Spleen (tissue), 11 donors: ENCODE results near the gene RNASE7. TPM values are rescaled to one million over a fixed set of nuclear protein-coding genes. Genes with fewer than 3 reads are reported as not detected.
A peak's percentile ranks its signal among the peaks of the same experiment; 100 is the strongest.

Experiments used
- DNase-seq: peaks from one replicate; pipeline ENCODE4 v3.0.0-alpha.2; 2020
- H3K27ac ChIP-seq, 8 donors: fragments of 200-600 bp; sonication (generic) in 7 of 8; 1 replicate in 4 of 8; 2 replicates in 4 of 8; pipeline versions ENCODE4 v1.5.0 to v1.8.0; 2016 to 2021; ENCODE audit warnings: inconsistent platforms in 4 of 8, mild to moderate bottlenecking in 4 of 8, moderate library complexity in 1 of 8
- H3K27me3 ChIP-seq, 7 donors: fragments of 200-600 bp; sonication (generic) in 6 of 7; replicated peaks in 1 of 7; 1 replicate in 4 of 7; 2 replicates in 3 of 7; pipeline versions ENCODE4 v1.5.0 to v1.8.0; 2016 to 2021; ENCODE audit warnings: inconsistent platforms in 3 of 7, mild to moderate bottlenecking in 1 of 7
- H3K36me3 ChIP-seq, 6 donors: fragments of 200-600 bp; sonication (generic) in 5 of 6; 1 replicate in 4 of 6; 2 replicates in 2 of 6; pipeline versions ENCODE4 v1.5.0 to v1.8.0; 2016 to 2021; ENCODE audit warnings: inconsistent platforms in 2 of 6
- H3K4me1 ChIP-seq, 6 donors: fragments of 200-600 bp; sonication (generic) in 5 of 6; 1 replicate in 3 of 6; 2 replicates in 3 of 6; pipeline versions ENCODE4 v1.5.0 to v1.8.0; 2016 to 2021; ENCODE audit warnings: inconsistent platforms in 3 of 6
- H3K4me3 ChIP-seq, 8 donors: fragments of 200-600 bp; sonication (generic) in 7 of 8; 1 replicate in 4 of 8; 2 replicates in 4 of 8; pipeline versions ENCODE4 v1.5.0 to v1.8.0; 2016 to 2021; ENCODE audit warnings: inconsistent platforms in 4 of 8, mild to moderate bottlenecking in 4 of 8, moderate library complexity in 2 of 8
- H3K9me3 ChIP-seq, 8 donors: fragments of 200-600 bp; sonication (generic) in 7 of 8; 1 replicate in 4 of 8; 2 replicates in 4 of 8; pipeline versions ENCODE4 v1.5.0 to v1.8.0; 2016 to 2021; ENCODE audit warnings: inconsistent platforms in 4 of 8
- POLR2A ChIP-seq, 3 donors: fragments of 450-650 bp; IDR thresholded peaks; one replicate each; pipeline ENCODE4 v1.5.1; 2017; ENCODE audit warnings: antibody characterized with exemption in 3 of 3, mild to moderate bottlenecking in 1 of 3
- POLR2AphosphoS5 ChIP-seq, 3 donors: sonication (generic); formaldehyde crosslinking; IDR thresholded peaks; one replicate each; pipeline ENCODE4 v1.5.1; 2017; ENCODE audit warnings: antibody characterized with exemption in 3 of 3
- WGBS, 5 donors: extraction: QIAGEN DNeasy Blood & Tissue Kit in 3 of 5; methylation state at CpG; one replicate each; pipeline versions ENCODE4 v1.1.5 to v1.1.7; 2013 to 2018; 5-methylcytosine and 5-hydroxymethylcytosine counted together
- intact Hi-C: fragments of 100-400 bp; cut with DNase I; formaldehyde crosslinking; loops from one replicate; pipeline ENCODE4 v1.15.0; 2023; ENCODE audit warnings: low total_unique reads
- polyA plus RNA-seq, 3 donors: library from polyadenylated mRNA; stranded (reverse); fragments of 200-250 nt; gene quantifications; one replicate each; pipeline ENCODE4 v1.2.1, GENCODE V29; 2013
- total RNA-seq, 7 donors: library from RNA; depleted of rRNA in 3 of 7; stranded (reverse); fragments of >200 nt in 3 of 7; fragmentation: NEBNext Ultra II Directional in 4 of 7; extraction: Animal tissue kit (Norgen Biotek cat#: 25700) in 4 of 7; gene quantifications; one replicate each; pipeline versions ENCODE4 v1.1.0 to v1.2.1, GENCODE V29; 2016 to 2021
- TF ChIP-seq, protein P1 (sequence below), 11 experiments: fragments of 200-600 bp in 7 of 11; fragments of 450-650 bp in 4 of 11; sonication (generic) in 4 of 11; IDR thresholded peaks in 8 of 11; conservative IDR thresholded peaks in 3 of 11; 1 replicate in 7 of 11; 2 replicates in 4 of 11; pipeline versions ENCODE4 v1.4.0 to v1.8.0; 2016 to 2021; ENCODE audit warnings: antibody characterized with exemption in 11 of 11, inconsistent platforms in 4 of 11, mild to moderate bottlenecking in 1 of 11
- donor health status: healthy with polysubstance abuse.
- donor health status: DM: no; HTN: no; CAD: no; lungs with moderate emphysema.
- donor health status: DM: no; HTN: no; CAD: no.
- donor health status: Bipolar disorder and iron deficiency.
- donor health status: healthy.
- donor health status: DM: no; HTN: no; CAD: no.
- donor health status: DM: yes; HTN: yes; CAD: no.

Gene RNASE7
- total and polyA plus RNA-seq, 10 donors = not detected

- TF ChIP-seq POLR2AphosphoS5 (IDR thresholded peaks at IDR 0.05) = peak in 1 of 3 donors; percentile 37
- no peak for TF ChIP-seq POLR2A (IDR thresholded peaks at IDR 0.05)
- TF ChIP-seq, protein P1, sequence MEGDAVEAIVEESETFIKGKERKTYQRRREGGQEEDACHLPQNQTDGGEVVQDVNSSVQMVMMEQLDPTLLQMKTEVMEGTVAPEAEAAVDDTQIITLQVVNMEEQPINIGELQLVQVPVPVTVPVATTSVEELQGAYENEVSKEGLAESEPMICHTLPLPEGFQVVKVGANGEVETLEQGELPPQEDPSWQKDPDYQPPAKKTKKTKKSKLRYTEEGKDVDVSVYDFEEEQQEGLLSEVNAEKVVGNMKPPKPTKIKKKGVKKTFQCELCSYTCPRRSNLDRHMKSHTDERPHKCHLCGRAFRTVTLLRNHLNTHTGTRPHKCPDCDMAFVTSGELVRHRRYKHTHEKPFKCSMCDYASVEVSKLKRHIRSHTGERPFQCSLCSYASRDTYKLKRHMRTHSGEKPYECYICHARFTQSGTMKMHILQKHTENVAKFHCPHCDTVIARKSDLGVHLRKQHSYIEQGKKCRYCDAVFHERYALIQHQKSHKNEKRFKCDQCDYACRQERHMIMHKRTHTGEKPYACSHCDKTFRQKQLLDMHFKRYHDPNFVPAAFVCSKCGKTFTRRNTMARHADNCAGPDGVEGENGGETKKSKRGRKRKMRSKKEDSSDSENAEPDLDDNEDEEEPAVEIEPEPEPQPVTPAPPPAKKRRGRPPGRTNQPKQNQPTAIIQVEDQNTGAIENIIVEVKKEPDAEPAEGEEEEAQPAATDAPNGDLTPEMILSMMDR (IDR thresholded peaks at IDR 0.05 in 8 of 11, conservative IDR thresholded peaks at IDR 0.05 in 3 of 11) = no peak
- 20 to 27% (median 22%) methylated on average over 16 to 17 of the region's 17 CpGs for WGBS, 5 donors
- intact Hi-C loops = no loop called here
- peak overlapping the region; percentile 76 to 90 (median 80) for H3K4me3 ChIP-seq
- no peak for DNase-seq
- H3K36me3 ChIP-seq = peaks cover 0 to 33% (median 13%) of the 10 kb centered on the region in 6 donors
- peaks cover 0 to 31% (median 0%) of the 10 kb centered on the region in 7 donors for H3K27me3 ChIP-seq
- peaks cover 8 to 77% (median 48%) of the 10 kb centered on the region in 6 donors for H3K4me1 ChIP-seq
- peak overlapping the region; percentile 66 to 93 (median 85) for H3K27ac ChIP-seq
- H3K9me3 ChIP-seq = no peaks in the 10 kb centered on the region
These were observed 18.2 kb upstream of the RNASE7 start for GRCh38 chr14:21023817-21024584.

GRCh38 chr14:21024585-21025370 is 17.4 kb upstream of the RNASE7 start, which contains the start of gene NDRG2:
Gene NDRG2, minus strand, starts transcription at chr14:21025061. Its CDS starts 1,746 bp downstream, at chr14:21023315.
- peaks cover 0 to 31% (median 0%) of the 10 kb centered on the region in 7 donors for H3K27me3 ChIP-seq
- H3K4me3 ChIP-seq = peak within 1 kb of the TSS; percentile 76 to 90 (median 80)
- 1 to 5% (median 1%) methylated on average over 45 to 72 of the region's 72 CpGs for WGBS, 5 donors
- H3K36me3 ChIP-seq = peaks cover 0 to 25% (median 8%) of the 10 kb centered on the region in 6 donors
- H3K4me1 ChIP-seq = peaks cover 8 to 69% (median 44%) of the 10 kb centered on the region in 6 donors
- H3K27ac ChIP-seq = peak within 1 kb of the TSS; percentile 66 to 93 (median 85)
- peak; percentile 59 to 76 (median 75) for TF ChIP-seq POLR2AphosphoS5 (IDR thresholded peaks at IDR 0.05)
- TF ChIP-seq, protein P1 (IDR thresholded peaks at IDR 0.05 in 8 of 11, conservative IDR thresholded peaks at IDR 0.05 in 3 of 11) = peak in 1 of 11 experiments; percentile 10
- TF ChIP-seq POLR2A (IDR thresholded peaks at IDR 0.05) = no peak
- DNase-seq = peak; percentile 94
- H3K9me3 ChIP-seq = no peaks in the 10 kb centered on the region
- intact Hi-C loops = no loop called here

DNA sequence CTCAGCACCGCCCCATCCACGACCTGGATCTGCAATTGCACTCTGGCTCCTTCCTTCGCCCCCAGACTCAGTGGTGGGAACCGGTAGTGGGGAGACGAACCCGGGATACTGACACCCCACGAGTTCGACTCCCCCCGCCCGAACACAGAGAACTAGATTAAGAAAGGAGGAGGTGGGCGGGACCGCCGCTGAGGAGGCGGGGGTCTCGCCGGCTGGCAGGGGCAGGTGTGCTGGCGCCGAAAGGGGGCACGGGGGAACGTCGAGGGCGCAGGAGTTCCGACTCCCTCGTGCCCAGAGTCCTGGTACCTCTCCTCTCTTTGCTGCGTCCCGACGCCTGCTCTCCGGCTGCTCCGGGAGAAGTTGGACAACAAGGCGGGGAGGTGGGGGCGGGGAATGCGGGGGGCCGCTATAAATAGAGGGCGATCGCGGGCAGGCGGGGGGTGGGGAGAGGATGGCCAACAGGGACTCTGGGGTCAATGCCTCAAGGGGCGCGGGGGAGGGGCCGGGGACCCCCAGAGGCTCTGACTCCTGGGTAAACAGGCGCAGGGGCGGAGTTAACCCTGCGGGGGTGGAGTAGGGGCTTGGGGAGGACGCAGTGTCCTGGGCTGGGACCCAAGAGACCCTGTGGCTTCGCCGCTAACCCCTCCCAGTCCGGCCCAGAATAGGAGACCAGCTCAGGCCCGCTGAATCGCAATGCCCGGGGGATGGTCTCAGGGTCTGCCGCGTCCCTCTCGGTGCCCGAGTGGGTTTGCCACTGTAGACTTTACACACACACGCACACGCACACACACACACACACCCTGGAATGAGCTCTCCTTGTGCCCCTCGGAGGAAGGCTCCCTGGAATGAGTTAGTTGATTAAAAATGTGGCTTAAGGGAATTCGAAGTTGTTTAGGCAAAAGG is 16.5 kb upstream of the RNASE7 start:
- no peak for TF ChIP-seq POLR2A (IDR thresholded peaks at IDR 0.05)
- TF ChIP-seq, protein P1 (IDR thresholded peaks at IDR 0.05 in 8 of 11, conservative IDR thresholded peaks at IDR 0.05 in 3 of 11) = peak in 1 of 11 experiments; percentile 1
- peak in 2 of 3 donors; percentile 5 to 24 for TF ChIP-seq POLR2AphosphoS5 (IDR thresholded peaks at IDR 0.05)
- Histone ChIP-seq H3K27me3 (peaks cover 0 to 31% (median 0%) of the 10 kb centered on the region in 7 donors), H3K4me3 (peak overlapping the region; percentile 76 to 90 (median 80)), H3K36me3 (peaks cover 0 to 16% (median 5%) of the 10 kb centered on the region in 6 donors), H3K9me3 (no peaks in the 10 kb centered on the region), H3K4me1 (peaks cover 8 to 62% (median 38%) of the 10 kb centered on the region in 6 donors), H3K27ac (peak overlapping the region; percentile 66 to 93 (median 85))
- intact Hi-C loops = no loop called here
- 7 to 16% (median 12%) methylated on average over 44 to 58 of the region's 58 CpGs for WGBS, 5 donors
- DNase-seq = peak; percentile 83
